Activated naive CD4-positive, alpha-beta T cell (primary cell): ENCODE data around the gene FTCDNL1.

ENCODE experiments used
- DNase-seq, 4 experiments: peaks; one replicate each; lab custom pipeline; 2025; lab: John Stamatoyannopoulos, UW

FTCDNL1 gene

DNA sequence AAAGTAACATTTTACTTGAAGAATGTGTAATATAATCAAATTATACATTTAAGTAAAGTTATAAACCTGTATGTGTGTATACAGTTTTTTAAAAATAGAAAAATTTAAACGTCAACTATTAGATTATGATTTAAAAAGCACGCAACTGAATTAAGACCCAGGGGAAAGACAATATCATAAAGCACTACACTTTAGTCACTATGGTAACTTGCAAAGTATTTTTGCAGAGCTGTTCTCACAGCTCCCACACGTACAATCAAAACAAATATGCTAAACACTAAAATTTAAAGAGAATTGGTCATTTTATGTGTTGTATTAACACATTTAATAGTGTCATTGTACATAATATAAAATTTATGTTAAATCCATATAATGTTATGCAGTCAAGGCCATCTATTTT, 59.7 kb downstream of the FTCDNL1 start:
- DNase-seq: no peak

DNA sequence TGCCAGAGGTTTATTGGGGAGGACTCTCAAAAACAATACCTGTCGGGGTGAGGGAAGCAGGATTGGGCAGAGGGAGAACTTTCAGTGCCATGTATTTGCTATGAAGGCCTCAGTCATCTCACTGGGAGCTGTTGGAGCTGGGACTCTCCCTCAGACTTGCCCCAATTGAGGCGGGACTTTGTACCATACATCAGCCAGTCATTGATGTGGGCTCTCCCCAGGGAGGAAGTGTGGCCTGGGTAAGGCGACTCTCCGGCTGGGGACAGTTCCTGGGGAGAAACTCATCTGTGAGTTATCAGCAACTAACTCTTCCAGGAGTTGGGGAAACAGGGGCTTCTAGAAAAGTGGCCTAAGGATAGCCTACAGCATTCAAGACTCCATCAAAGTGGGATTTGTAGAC, 66.5 kb downstream of the FTCDNL1 start:
- no peak for DNase-seq

DNA sequence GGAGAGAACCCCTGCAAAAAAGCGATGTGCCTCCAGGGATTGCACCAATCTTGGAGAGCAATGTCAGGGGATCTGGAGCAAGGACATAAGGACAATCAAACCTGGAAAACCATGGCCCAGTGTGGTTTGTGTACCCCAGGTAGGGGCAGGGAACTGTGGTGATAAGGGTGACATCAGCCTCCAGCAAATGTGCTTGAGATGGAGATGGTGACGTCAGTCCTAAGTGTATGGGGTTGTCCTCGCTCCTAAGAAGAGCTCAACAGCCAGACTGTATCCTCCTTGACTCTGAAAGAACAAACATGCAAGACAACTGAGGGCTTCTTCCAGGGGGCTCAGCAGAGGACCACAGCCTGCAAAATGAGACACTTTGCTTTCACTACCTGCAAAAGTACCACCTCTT, 71.4 kb downstream of the FTCDNL1 start:
- no peak for DNase-seq

DNA sequence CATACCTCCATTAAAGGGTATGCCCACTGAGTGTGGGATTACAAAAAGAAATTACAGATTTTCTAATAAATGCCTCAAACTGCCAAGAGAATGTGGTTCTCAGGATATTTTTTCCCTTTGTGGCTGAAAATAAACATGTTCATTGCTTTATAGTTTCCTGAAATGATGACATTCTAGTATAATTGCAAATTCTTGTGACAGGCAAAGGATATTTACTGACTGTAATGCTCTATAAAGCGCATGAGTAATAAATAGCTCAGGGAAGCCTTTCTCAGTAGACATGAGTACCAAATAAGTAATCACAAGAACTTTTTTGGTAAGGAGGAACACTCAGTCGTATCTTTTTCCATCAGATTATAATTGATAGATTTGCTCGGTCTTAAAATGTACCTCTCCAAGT, 72.3 kb downstream of the FTCDNL1 start:
- DNase-seq: no peak

DNA sequence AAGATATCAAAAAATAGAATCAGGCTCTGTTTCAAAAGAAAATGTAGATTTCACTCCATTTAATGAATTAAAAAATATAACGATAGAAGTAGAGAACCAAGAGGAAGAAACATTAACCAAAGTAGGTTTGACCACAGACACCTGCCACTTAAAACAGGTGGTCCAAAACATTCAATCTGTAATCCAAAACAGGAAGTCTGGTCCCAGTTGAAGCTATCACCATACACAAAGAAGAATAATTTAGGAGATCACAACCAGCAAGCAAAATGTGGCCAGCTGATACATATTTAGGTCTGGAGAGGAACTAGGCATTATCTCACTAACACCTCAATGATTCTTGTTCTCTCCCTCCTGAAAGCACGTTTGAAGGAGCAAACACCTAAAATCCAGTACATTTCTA, 73.1 kb downstream of the FTCDNL1 start:
- no peak for DNase-seq

DNA sequence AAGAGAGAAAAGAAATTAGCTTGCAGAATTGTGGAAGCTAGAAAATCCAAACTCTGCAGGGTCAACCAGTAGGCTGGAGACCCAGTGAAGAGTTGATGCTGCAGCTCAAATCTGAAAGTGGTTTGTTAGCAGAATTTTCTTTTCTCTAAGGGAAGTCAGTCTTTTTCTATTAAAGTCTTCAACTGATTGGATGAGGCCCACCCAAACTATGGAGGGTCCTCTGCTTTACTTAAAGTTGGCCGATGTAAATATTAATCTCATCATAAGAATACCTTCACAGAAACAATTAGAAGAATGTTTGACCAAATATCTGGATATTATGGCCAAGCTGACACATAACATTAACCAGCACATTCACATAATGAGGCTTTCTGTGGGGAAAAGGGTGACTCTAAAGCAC, 73.7 kb downstream of the FTCDNL1 start:
- DNase-seq: no peak

DNA sequence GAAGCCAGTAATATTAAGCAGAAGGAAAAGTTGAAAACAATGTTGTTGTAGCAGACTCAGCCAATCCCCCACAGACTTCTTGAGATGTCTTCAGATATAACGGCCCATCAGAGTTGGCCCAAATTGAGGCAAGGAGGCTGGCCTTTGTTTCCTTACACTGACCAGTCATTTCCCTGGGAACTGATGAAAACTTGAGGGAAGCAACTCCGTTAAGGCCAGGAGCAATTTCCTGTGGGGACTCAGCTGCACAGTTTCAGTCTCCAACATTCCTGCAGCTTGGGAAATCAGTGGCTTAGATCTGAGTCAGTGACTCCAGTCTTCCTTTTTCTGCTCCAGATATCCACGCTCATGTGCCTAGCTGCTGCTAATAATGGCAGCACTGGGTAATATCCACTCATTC, 75.7 kb downstream of the FTCDNL1 start:
- DNase-seq: no peak

DNA sequence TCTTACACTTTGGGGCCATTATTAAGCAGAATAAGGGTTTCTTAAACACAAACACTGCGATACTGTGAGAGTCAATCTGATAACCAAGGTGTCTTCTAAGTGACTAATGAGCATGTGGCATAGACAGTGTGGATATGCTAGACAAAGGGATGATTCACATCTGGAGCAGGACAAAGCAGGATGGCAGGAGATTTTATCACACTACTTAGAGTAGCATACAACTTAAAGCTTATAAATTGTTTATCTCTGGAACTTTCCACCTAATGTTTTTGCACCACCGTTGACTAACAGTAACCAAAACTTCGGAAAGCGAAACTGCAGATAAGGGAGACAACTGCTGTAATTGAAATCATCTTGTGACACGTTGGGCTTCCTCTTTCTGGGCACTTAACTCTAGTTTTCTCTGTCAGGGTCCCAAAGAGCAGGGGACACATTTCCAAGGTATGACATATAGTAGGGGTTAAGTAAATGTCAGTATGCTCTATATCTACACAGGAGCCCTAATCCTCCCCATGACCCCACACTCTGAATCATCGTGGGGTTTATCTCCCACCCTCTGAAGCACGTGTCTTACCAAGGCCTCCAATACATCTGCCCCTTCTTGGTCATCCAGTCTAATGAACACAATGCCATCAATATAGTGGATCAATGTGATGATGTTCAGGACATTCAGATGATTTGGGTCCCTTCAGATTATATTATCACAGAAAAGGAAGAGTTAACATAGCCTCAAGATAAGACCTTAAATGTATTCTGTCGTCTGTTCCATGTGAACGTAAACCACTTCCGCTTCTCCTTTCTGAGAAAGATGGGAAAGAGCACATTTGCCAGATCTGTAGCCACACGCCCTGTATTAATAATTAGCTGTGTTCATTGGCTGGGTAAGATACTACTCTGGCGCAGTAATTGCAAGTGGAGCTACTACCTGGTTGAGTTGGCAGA, 78.7 kb downstream of the FTCDNL1 start:
- no peak for DNase-seq

DNA sequence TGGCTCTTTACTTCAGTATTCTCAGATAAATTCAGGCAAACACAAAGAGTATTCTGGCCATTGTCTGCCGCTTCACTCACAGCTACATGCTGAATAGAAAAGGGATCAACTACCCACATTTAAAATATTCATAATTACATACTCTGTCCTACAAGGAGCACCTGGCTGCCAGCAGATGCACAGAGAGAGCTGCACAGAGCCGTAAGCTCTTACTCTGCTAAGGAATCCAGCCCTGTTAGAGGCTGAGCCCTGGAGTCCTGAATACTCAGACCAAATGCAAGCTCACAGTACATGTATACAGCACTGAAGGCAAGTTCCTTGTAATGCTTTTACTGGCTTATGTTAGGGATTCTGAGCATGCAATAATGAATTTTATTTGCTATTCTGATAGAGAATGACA, 80.3 kb downstream of the FTCDNL1 start:
- DNase-seq: no peak

DNA sequence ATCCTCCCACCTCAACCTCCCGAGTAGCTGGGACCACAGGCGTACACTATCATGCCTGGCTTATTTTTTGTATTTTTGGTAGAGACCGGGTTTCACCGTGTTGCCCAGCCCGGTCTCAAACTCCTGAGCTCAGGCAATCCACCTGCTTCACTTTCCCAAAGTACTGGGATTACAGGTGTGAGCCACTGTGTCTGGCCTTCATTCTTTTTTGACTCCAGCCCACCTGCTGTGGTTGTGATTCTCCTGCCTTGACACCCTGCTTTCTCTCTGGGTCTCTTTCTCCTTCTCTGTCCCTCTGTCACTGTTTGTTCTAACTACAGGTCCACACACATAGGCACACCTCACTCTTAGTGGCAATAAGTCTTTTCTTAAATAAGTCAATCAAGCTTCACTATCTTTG, 85.3 kb downstream of the FTCDNL1 start:
- no peak for DNase-seq

DNA sequence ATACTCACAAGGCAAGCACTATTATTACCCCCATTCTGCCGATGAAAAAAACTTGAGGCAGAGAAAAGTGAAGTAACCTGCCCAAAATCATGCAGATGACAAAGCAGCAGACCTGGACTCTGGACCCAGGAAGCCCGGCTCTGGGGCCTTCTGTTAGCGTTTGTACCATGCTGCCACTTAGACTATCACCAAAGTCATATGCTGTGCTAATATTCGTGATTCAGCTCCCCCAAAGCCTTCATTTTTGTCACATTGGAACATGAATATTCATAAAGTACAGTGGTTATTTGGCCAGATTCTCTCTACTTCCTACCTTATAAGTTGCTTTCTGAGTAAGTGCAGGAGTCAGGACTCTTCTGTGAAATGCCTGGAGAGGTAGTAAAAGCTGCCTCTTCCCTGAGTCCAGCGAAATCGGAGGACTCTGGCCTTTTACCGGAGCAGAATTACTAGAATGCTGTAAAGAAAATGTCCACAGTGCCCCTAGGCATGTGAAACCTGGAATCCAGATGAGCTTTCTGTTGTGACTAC, 86.7 kb downstream of the FTCDNL1 start:
- DNase-seq: no peak

DNA sequence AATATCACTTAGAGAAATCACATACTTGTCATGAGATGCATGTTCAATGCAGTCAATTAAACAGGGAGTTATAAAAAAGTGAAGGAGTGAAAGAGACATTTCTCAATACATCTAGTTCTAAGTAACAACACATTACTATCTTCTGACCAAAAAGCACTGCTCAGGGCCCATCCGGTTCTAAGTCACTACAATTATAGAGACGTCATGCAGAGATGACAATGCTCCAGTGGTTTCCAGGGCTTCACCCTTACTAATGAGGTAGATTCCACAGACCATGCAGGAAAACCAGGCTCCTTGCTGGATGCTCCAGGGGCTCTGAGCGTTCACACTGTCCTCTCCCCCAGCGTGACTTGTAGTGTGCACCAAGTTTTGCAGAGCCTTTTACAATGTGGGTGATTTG, 88.0 kb downstream of the FTCDNL1 start:
- DNase-seq: no peak

DNA sequence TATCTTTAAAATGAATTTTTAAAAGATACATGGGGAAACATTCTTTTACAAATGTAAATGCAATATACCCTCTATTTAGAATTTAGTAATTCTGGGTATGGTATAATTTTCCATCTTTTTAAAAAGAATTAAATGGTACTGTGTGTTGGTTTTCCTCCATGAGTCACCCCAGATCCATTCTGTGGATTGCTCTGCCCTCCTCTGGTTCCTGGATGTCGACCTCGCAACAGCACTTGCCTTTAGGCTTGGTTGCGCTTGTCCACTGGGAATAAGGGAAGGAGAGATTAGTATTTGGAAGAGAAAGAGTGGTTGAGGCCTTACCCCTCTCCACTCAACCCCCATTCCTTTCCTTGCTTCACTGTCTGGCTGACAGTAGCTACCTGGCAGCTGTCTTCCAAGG, 90.4 kb downstream of the FTCDNL1 start:
- DNase-seq: no peak

DNA sequence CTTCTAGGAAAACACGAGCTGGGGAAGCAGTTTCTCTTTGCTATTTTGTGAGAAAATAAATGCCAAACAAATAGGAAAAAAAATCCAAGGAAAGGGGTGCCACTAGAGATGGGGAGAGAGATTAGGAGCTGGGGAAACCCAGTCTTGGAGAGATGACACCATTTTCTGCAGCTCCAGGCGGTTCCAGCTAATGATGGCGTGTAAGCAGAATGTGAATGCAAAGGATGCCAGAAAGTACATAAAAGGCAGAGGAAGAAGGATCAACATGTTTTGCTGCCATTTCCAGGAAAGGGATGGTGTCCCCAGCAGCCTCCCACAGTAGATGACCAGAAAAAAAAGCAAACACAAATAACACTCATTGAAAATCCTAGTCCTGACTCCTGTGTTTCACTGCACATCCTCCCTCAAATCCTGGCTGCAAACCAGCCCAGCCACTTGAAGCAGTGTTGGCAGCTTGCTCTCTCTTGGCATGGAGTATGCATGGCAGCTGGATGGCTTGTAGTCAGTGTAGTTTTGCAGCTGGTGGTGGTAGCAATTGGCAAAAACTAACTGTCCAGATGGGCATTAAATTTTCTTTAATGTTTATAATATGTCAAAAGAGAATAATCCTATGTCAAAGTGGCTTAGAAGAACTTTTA, 93.6 kb downstream of the FTCDNL1 start:
- DNase-seq: no peak

DNA sequence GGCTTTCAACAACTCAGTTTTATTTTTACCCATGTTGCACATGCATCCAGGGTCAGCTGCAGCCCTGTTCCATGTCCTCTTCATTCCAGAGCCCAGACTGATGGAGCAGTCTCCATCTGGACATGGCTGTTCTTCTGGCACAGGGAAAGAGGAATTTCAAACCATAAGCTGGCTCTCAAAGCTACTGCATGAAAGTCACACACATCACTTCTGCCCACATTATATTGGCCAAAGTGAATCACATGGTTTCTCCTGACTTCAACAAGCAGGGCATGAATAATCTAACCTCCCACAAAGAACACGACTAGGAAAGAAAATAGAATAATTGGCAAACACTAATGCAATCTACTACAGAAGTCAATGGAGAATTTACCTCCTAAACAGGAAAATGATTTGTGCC, 94.2 kb downstream of the FTCDNL1 start:
- no peak for DNase-seq

DNA sequence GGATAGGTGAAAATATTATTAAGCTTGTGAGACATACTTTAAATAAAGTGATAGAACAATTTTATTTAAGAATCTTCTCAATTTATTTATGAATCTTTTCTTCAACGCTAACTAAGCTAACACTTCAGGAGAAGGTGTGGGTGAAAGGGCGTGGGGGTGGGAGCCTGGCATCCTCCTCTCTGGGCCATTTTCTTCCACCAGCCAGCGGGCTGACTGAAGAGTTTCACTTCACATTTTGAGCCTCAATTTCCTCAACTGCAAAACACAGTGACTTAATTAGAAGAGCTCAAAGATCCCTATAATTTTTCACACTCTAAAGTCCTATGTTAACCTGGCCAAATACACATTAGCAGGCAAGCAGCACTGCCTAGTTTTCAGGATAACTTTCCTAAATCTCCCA, 94.8 kb downstream of the FTCDNL1 start:
- DNase-seq: no peak

DNA sequence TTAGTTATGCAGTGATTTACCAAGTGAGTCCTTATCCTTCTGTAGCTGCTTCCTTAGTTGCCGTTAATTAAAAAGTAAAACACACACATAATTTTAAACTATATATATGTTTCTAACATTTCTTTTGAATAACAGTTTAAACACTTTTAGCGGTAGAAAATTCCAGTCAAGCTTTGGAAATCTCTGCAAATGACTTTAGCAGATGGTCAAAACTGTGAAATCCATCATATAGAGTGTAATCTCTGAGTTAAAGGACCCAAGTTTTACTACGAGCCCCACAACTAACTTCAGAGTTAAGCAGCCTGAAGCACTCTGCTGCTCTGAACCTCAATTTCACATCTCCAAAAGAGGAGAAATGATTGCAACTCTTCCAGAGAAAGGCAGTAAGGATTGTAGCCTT, 96.2 kb downstream of the FTCDNL1 start:
- no peak for DNase-seq

DNA sequence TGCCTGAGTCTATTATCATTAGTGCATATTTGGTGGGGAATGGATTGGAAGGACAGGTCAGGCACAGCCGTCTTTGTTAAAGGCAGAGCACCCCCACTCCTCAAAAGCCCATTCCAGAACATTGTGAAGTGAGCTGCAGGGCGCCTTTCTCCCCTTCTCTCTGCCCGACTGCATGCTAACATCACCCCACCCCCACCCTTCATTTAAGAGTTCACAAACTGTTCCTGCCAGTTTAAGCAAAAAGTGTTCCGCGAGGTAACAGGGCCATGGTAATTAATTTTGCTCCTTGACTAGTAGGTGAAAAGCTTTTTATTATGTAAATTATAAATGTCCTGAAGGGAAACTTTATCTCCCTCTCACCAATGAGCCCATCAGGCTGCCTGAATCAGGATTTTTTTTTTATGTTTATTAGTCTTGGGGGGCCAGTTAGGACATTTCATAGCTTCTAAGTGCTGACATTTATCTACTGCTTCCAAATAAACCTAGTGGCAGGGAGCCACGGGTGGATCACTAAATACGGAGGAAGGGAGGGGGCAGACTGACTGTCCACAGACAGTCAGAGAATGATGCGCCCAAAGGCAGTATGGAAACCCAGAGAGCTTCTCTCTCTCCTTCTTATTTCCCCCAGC, 99.4 kb downstream of the FTCDNL1 start:
- no peak for DNase-seq

DNA sequence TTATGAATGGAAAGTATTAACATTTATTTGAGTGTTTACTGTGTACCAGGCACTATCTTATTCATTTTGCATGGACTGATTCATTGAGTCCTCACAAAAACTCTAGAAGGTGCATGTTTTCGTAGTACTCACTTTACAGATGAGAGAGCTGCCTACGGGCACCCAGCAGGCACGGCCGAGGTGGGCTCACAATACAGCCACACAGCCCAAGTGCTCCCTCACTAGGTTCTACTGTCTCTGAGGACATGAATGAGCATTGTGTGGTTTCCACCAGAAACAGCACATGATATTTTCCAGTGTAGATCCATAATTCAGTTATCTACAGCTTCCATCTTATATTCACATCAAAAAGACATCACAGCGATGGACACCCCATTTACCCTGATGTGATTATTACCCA, 101.4 kb downstream of the FTCDNL1 start:
- no peak for DNase-seq

DNA sequence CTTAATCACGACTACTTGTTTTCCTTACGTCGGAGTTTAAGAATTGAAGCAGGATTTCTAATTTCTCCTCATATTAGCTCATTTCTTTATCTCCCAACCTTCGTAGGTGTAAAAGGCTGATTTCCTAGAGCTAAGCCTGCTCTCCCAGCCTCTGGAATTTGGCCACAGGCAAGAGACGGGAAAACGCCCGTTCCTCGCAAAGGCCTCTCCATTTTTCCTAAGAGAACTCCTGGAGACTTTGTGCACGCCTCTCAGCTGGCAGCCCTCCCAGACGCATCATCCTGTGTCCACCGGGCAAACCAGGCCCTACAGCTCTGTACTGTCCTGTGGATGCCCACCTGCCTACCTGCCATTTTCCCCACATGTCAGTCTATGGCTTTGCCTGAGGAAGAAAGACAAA, 106.3 kb downstream of the FTCDNL1 start:
- DNase-seq: no peak

DNA sequence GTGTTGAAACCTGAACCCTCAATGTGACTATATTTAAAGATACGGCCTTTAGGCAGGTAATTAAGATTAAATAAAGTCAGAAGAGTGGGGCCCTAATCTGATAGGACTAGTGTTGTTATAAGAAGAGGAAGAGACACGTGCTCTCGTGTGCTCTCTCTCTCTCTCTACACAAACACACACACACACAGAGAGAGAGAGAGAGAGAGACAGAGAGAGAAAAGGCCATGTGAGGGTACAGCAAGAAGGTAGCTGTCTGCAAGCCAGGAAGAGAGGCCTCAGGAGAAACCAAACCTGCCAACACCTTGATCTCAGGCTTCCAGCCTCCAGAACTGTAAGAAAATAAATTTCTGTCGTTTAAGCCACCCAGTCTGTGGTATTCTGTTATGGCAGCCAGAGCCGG, 106.7 kb downstream of the FTCDNL1 start:
- DNase-seq: no peak

DNA sequence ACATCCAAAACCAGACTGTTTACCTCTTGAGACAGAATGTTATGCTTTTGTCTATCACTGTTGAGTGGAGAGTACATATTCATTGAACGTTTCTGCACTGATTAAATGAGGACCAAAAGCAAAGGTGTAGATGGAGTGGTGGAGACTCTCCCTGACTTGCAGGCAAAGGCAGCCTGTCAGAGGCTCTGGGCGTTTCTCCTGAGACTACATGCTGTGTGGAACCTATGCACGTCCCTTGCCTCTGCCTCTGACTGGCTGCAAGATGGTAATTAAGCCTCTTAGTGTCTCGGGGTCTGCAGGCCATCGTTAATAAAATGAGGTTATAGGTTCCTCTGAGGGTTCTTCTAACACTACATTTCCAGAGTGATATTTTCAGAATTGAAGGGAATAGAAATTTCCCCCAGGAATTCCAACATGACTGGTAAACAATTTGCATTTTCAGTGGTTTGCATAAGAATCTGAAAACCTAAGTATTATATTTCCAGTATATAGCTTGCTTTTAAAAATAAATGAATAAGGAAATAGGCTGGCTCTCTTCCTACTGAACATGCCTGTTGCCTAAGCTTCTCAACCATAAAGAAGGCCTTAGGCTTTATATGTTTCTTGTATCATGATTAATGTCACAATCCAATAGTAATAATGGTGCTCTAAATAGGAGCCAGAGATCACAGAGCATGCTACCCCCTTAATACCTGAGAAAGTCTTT, 107.4 kb downstream of the FTCDNL1 start:
- no peak for DNase-seq
